ENCODE results near the gene UBE3B. TPM values are rescaled to one million over a fixed set of nuclear protein-coding genes. Genes with fewer than 3 reads are reported as not detected.

Gene UBE3B
- total RNA-seq, 4 donors from 2014 or later = 42.7 to 49.9 (median 46.3) TPM

DNA sequence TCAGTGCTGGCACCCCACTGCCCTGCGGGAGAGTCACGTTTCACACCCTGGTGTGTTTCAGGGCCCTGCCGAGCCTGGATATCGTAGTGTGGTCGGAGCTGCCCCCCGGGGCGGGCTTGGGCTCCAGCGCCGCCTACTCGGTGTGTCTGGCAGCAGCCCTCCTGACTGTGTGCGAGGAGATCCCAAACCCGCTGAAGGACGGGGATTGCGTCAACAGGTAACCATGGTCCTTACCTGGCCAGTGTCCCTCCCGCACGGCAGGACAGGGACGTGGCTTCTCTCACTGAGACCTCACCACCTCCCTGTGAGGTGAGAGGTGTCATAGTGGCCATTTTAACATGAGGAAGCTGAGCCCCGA lies 103.9 kb downstream of the UBE3B start:
- no peak overlapping the region for H3K4me3 ChIP-seq (ENCODE audit: low read depth, poor library complexity, severe bottlenecking)
- TF ChIP-seq POLR2A (IDR thresholded peaks at IDR 0.05) (no peak), CTCF (IDR thresholded peaks at IDR 0.05) (no peak)
- intact Hi-C loops (cut with DNase I; ENCODE audit: low total_unique reads) = no loop called here
- DNase-seq (ENCODE audit: low spot score in 2 of 2) = no peak
- WGBS, 2 donors = 88 to 95% methylated on average over 18 of the region's 18 CpGs

GRCh38 chr12:109581856-109582255 lies 104.4 kb downstream of the UBE3B start:
- TF ChIP-seq CTCF (IDR thresholded peaks at IDR 0.05) (no peak), POLR2A (IDR thresholded peaks at IDR 0.05) (no peak)
- intact Hi-C loops (cut with DNase I; ENCODE audit: low total_unique reads) = no loop called here
- H3K4me3 ChIP-seq (ENCODE audit: low read depth, poor library complexity, severe bottlenecking) = no peak overlapping the region
- 58 to 67% methylated on average over 8 of the region's 8 CpGs for whole genome bisulfite sequencing, 2 donors
- no peak for DNase-seq (ENCODE audit: low spot score in 2 of 2)

DNA sequence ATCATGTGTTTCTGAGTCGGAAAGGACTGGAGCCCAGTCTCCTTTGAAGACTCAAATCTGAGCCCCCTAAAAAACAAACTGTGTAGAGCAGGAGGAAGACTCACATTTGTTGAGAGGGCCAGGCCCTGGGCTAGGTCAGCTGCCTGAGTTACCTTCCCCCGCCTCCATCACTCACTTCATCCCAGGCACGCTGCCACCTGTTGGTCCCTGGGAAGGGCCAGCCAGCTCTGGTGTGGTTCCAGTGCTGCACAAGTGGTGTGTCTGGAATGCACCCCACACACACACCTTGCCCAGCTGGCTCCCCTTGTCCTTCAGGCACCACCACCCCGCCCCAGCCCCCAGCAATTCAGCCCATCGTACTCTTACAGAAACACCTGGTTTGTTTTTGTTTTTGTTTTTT lies 105.2 kb downstream of the UBE3B start:
- no peak for DNase-seq (ENCODE audit: low spot score in 2 of 2)
- TF ChIP-seq POLR2A (IDR thresholded peaks at IDR 0.05) (no peak), CTCF (IDR thresholded peaks at IDR 0.05) (no peak)

DNA sequence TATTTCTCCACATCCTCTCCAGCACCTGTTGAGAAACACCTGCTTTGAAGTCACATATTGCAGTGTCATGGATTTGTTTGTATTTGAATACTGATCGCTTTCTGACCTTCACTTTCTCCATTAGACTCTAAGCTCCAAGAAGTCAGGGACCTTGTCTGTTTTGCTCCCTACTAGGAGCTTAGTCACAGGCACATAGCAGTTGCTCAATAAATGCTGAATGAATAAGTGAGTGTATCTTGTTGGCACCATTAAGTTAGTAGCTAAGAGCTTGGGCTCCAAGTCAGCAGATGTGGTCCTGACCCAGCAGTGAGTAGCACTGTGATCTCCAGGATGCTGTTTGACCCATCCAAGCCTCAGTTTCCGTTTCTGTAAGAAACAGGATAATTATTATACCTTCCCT lies 106.3 kb downstream of the UBE3B start:
- DNase-seq (ENCODE audit: low spot score in 2 of 2) = no peak
- intact Hi-C loops (cut with DNase I; ENCODE audit: low total_unique reads) = no loop called here
- TF ChIP-seq CTCF (IDR thresholded peaks at IDR 0.05) = no peak
- TF ChIP-seq POLR2A (IDR thresholded peaks at IDR 0.05) = no peak
- H3K4me3 ChIP-seq (ENCODE audit: low read depth, poor library complexity, severe bottlenecking) = no peak overlapping the region
- WGBS, 2 donors = 85 to 96% methylated on average over 2 of the region's 2 CpGs

More for the DNA sequence above, 105.2 kb downstream of the UBE3B start:
- intact Hi-C loops (cut with DNase I; ENCODE audit: low total_unique reads) = no loop called here
- WGBS, 2 donors = 77 to 92% methylated on average over 5 of the region's 5 CpGs
- H3K4me3 ChIP-seq (ENCODE audit: low read depth, poor library complexity, severe bottlenecking) = no peak overlapping the region

Other genes starting within 250 kb of the UBE3B start
- under 1 TPM in 2 of 4 donors, not detected in 2; 0.10 to 0.12 TPM for gene FOXN4, start 168.3 kb upstream of the UBE3B start, total RNA-seq
- gene MYO1H, start 129.7 kb upstream of the UBE3B start, total RNA-seq = under 1 TPM in 2 of 4 donors, not detected in 2; 0.20 to 0.75 TPM
- 10 to 100 TPM; 22.3 to 60.1 (median 44.1) TPM for gene KCTD10, start 334 bp upstream of the UBE3B start, total RNA-seq
- 10 to 100 TPM; 15.1 to 31.0 (median 21.7) TPM for gene MMAB, start 95.9 kb downstream of the UBE3B start, total RNA-seq
- 10 to 100 TPM; 50.1 to 71.9 (median 61.9) TPM for gene MVK, start 96.2 kb downstream of the UBE3B start, total RNA-seq
- gene FAM222A, start 236.2 kb downstream of the UBE3B start, total RNA-seq = 1 to 10 TPM; 4.8 to 7.2 (median 6.1) TPM

Measured in lower leg skin (tissue), 4 donors.